COLO668 (cell line): ENCODE results near the gene FGFR4.

Experiments
- DNase-seq: peaks from one replicate; lab custom pipeline; 2025; ENCODE audit not compliant: unreplicated experiment; lab: John Stamatoyannopoulos, UW

Gene FGFR4

DNA sequence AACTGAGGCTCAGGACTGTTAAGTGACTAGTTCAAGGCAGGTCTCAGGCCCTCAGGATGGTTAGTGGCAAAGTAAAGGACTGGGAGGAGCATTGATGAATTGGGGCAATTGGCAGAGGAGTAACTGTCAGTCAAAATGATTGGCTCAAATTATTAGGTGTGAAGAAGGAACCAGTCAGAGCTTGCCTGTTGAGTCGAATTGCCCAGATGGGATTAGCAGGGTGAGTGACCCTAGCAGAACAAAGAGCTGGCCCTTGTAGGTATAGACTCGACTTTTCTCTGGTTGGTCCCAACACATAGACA, 44.3 kb downstream of the FGFR4 start:
- DNase-seq = no peak

- no peak for DNase-seq
Measured at GRCh38 chr5:177131352-177132135, 44.8 kb downstream of the FGFR4 start.

- peak; percentile 9 for DNase-seq
Measured at GRCh38 chr5:177132136-177133095, 45.7 kb downstream of the FGFR4 start.

GRCh38 chr5:177133096-177133852, 46.6 kb downstream of the FGFR4 start, which contains the start of gene NSD1:
TSS of gene NSD1 (plus strand) at chr5:177133773. CDS start at chr5:177135104, 1,331 bp downstream.
- DNase-seq = peak; percentile 84

DNA sequence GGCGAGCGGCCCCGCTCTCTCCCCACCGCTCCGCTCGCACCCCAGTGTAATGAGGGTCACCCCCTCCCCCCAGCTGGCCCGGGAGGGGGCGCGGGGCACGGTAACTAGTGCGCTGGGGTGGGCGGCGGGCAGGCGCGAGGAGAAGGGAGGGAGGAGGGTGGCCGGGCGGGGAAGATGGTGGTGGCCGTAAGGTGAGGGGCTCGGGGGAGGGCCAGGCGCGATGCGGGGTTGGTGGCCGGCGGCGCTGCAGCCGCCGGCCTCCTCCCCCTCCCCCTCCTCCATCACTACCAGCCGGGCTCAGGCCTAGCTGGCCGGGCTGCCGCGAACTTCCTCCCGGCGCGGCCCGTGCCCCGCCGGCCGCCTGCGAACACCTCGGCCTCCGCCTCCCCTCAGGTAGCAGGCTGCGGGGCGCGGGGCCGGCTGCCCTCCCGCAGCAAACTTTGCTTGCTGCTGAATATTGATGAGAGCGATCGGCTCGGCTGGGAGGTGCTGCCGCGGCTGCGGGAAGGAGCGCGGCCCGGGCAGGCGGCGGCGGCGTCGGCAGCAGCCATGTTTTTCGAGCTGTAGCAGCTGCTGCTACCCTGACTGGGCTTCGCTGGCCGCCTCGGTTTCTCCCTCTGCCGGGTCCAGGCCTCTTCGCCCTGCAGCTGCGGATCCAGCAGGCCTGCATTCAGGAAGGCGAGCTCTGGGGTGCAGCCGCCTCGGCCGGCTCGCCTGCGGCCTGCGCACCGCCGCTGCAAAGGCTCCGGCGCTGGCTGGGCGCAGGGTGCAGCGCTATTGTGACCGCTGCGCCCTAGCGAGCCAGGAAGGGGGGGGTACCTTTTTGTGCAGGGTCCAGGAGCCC, 47.4 kb downstream of the FGFR4 start:
- peak; percentile 45 for DNase-seq

GRCh38 chr5:177134697-177135225, 48.0 kb downstream of the FGFR4 start:
- no peak for DNase-seq

DNA sequence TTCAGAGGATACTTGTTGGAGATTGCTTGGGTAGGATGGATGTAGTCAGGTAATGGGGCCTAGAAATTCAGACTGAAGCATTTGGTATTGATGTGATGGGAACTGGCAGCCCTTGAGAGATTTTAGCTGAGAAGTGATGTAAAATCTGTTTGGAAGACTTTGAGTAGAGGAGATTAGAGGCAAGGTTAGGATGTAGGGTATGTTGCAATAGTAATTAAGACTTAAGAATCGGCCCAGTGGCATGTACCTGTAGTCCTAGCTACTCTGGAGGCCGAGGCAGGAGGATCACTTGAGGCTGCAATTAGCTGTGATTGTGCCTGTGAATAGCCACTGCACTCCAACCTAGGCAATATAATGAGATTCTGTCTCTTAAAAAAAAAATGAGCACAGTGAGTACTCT, 53.6 kb downstream of the FGFR4 start:
- no peak for DNase-seq

GRCh38 chr5:177141496-177141895, 54.8 kb downstream of the FGFR4 start:
- no peak for DNase-seq

DNA sequence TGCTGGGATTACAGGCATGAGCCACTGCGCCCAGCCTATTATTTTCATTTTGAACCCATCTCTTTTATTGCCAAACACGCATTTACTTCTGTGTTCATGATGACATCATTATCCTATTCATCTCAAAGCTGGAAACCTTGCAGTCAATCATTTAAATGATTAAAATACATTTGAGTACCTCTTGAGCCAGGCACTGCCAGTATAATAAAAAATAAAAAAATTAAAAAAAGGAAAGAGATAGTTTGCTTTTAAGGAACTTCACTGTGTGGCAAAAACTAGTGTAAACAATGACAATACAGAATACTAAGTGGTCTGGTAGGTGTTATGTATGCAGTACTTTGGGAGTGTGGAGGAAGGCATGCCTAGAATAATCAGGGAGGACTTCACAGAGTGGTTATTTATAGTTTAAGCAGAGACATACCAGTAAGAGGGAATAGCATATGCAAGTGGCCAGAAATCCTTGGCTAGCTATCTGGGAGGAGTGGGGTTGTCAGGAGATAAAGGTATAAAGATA, 55.4 kb downstream of the FGFR4 start:
- DNase-seq = no peak

GRCh38 chr5:177142778-177143177, 56.1 kb downstream of the FGFR4 start:
- DNase-seq = no peak

DNA sequence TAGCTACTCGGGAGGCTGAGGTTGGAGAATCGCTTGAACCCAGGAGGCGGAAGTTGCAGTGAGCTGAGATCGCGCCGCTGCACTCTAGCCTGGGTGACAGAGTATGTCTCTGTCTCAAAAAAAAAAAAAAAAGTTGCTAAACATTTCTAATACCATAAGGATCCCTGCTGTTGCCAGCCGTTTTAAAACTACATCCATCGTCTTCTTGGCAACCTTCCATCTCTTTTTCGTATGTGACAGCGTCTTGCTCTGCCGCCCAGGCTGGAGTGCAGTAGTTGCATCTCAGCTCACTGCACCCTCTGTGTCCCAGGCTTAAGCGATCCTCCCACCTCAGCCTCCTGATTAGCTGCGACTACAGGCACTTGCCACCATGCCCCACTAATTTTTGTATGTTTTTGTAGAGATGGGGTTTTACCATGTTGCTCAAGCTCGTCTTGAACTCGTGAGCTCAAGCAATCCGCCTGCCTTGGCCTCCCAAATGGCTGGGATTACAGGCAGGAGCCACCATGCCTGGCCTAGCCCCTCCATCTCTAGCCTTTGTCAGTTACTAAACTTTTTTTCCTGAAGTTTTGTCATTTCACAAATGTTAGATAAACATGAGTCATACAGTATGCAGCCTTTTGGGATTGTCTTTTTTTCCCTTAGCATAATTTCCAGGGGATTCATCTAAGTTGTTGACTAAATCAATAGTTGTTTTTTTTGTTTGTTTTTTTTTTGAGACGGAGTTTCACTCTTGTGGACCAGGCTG, 60.4 kb downstream of the FGFR4 start:
- no peak for DNase-seq
